ENCODE data around the gene SHISA4.

DNA sequence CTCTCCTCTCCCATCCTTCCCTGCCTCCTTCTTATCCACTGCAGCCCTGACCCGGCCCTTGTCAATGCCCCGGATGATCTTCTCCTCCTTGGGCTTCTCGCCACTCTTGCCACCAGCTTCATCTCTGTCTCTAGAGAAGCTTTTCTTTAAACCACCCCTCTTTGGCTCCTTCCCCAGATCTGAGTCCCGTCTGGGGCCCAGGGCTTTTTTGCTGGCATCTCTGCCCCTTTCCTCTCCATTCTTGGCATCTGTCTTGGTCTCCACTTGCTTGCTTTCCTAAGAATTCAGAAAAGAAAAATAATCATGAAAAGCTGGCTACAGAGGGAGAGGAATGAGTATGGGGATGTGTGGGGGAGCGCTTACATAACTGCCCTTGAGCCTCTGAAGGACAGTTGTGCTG lies 11.8 kb downstream of the SHISA4 start:
- TF ChIP-seq EZH2phosphoT487 (IDR thresholded peaks at IDR 0.05; ENCODE audit: low read length) = no peak
- TF ChIP-seq, protein P1, sequence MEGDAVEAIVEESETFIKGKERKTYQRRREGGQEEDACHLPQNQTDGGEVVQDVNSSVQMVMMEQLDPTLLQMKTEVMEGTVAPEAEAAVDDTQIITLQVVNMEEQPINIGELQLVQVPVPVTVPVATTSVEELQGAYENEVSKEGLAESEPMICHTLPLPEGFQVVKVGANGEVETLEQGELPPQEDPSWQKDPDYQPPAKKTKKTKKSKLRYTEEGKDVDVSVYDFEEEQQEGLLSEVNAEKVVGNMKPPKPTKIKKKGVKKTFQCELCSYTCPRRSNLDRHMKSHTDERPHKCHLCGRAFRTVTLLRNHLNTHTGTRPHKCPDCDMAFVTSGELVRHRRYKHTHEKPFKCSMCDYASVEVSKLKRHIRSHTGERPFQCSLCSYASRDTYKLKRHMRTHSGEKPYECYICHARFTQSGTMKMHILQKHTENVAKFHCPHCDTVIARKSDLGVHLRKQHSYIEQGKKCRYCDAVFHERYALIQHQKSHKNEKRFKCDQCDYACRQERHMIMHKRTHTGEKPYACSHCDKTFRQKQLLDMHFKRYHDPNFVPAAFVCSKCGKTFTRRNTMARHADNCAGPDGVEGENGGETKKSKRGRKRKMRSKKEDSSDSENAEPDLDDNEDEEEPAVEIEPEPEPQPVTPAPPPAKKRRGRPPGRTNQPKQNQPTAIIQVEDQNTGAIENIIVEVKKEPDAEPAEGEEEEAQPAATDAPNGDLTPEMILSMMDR (IDR thresholded peaks at IDR 0.05; ENCODE audit: low read length) = no peak

All from MM.1S (cell line).